D341Med (cell line): ENCODE measurements around the gene DPF3.
"Not testable (repeated sequence)": the region's sequence is repeated elsewhere in the genome, so short reads cannot be mapped to it uniquely, and the experiment has no call there.

Source experiments
- DNase-seq: peaks from one replicate; pipeline ENCODE4 v3.0.0; 2012; ENCODE audit warnings: low spot score

Gene DPF3

DNA sequence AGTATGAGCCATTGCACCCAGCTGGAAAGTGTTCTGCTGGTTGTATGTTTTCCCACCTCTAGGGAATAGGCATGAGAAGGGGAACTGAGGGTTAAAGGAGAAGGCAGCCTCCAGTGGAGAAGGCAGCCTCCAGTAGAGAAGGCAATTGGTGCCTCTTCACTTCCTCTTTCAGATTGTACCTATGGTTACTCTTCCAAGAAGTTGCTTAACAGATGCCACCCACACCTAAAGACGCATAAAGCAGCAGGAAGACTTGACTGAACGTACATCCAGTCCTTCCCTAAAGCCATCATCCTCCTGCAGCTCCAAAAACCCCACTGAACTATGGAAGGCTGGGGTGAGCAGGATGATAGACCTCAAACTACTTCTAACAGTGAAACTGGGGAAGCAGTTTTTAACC lies 13.1 kb downstream of the DPF3 start:
- no peak for DNase-seq

DNA sequence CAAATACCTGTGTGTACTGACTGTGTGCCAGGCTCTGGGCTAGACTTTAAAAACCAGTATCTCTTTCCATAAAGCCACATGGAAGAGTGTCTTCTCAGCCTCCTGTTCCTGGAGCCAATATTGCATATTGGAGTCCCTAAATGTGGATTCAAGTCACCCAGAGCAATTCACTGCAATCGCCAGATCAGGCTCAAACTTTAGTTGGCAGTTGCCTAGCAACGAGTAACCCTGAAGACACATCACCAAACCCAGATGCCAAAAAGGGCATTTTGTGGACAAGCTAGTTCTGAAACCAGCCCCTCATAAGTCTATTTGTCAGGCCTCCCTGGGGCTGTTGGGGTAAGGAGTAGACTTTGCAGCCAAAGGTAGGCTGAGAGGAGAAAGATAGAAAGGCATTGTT lies 13.7 kb downstream of the DPF3 start:
- no peak for DNase-seq

DNA sequence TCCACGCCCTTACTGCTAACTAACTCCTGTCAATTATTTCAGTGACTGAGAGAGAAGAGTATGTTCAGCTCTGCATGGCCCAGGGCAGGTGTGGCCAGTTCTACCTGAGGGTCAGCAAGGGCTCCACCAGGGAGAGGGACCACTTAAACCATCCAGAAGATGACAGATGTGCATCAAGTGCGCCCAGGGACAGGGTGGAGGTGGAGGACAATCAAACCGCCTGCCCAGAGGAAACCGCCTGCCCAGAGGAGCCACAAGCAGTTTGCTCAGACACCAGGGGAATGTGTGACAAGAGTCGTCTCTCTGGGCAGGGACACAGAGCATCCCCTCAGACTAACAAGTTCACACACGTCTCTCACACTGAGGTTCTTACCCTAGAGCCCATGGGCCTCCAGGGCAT lies 14.5 kb downstream of the DPF3 start:
- no peak for DNase-seq

DNA sequence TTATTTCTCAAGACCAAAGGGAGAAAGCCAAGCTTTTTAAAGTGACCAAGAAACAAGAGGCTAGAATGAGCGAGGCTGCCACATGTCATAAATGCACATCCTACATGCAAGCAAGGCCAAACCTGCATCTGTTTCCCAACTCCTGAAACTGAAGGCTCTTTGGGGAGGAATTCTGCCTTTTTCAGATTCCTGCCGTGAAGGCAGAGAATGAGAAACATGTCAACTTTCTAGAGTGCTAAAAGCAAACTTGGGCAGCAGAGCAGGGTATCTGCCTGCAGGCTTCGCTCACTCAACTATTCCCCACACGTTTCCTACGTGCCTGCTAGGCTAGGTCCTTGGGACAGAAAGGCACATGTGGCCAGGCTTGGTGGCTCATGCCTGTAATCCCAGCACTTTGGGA lies 15.2 kb downstream of the DPF3 start:
- no peak for DNase-seq

DNA sequence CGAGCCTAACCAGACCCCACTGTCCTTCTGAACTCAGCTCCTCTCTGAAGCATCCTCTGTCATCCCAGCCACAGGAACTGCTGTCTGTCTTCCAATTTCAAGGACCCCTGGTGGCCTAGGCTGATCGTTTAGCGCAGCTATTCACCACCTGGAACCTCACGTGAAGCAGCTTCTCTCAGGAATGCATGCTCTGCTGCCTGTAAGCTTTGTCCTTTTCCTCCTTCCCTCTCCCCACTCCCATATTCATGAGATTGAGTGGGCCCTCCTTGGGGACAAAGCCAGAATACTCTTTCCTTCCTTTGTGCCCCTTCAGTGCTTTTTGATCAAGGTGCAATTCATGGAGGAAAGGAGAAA lies 17.2 kb downstream of the DPF3 start:
- DNase-seq = no peak

DNA sequence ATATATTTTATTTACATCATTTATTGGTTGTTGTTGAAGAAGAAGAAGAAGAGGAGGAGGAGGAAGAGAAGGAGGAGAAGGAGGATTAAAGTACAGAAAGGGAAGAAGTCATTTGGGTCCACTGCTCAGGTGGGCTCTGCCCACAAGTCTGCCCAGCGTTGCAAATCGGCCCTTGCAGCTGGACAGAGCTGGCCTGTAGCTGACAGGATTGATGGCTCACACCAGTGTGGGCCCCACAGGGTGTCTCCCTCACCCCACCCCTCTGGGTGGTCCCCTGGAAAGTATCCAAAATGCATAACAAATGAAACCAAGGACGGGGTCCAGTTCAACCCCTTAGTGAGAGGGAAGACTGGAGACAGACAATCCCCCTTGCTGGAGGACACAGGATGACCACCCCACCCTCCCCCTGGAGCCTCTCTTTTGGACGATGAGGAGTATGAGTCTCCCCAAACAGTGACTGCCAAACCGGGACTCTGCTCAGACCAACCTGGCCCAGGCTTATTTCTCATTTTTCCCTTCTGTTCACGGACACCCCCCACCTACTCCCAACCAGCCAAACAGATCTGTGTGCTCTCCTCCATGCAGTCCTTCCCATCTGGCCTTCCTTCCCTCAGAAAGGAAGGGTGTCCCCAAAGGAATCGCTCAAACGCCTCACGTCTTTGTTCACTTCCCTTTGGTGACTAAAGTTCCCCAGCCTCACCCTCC lies 17.7 kb downstream of the DPF3 start:
- DNase-seq = no peak

DNA sequence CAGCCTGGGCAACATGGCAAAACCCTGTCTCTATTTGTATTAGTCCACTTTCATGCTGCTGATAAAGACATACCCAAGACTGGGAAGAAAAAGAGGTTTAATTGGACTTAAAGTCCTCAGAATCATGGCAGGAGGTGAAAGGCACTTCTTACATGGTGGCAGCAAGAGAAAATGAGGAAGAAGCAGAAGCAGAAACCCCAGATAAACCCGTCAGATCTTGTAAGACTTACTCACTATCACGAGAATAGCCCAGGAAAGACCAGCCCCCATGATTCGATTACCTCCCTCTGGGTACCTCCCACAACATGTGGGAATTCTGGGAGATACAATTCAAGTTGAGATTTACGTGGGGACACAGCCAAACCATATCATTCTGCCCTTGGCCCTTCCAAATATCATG lies 23.0 kb downstream of the DPF3 start:
- not testable (repeated sequence) for DNase-seq

DNA sequence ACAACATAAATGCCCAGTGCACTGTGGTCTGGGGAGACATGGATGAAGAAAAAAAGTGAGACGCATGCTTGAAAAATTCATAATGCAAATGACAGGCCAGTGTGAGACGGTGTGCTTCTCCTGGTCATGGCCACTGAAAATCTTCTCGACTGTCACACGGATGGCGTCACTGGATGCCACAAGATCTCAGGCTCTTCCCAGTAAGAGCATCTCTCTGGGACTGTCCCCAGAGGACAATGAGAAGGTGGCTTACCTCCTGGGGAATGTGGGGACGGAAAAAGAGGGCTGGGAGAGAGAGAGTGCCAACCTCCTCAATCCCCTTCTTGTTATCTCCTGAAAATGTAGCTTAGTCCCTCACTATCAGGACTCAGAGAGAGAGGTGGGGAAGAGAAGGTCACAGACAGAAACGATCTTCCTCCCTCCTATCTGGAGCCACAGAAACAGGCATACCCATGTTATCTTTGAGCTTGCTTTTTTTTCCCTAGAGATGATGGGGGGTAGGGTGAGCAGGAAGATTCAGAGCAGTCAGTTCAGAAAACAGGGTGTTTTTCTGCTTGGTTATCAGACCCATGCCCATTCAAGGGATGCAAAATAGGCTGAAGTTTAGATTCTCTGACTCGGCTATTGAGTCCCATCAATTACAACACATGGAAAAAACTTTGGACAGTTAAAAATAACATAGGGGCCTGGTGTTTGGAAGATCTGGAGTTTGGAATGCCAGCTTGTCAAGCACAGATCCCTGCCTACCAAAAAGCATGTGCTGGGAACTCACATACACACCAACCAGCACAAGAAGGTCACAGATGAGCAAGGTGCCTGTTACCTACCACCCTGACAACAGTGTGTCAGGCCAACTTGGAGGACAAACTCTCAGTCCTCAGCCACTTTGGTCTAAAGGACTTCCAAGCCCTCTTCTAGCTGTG lies 24.2 kb downstream of the DPF3 start:
- no peak for DNase-seq

DNA sequence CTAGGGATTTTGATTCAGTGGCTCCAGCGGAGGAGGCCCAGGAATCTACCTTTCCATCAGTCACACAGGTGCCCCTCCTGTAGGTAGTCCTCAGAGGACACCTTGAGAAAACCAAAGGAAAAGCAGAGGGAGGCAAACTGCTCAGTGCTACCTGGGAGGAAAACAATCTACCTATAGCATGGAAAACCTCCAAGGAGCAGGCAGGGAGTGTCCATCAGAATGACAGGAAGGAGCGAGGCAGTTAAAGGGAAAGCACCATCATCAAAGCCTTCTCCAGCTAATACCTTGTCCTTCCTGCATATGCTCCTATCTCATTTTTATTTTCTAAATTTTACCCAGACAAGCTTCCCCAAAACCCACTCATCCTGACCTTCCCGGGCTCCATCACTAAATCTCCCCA lies 25.4 kb downstream of the DPF3 start:
- DNase-seq = no peak

DNA sequence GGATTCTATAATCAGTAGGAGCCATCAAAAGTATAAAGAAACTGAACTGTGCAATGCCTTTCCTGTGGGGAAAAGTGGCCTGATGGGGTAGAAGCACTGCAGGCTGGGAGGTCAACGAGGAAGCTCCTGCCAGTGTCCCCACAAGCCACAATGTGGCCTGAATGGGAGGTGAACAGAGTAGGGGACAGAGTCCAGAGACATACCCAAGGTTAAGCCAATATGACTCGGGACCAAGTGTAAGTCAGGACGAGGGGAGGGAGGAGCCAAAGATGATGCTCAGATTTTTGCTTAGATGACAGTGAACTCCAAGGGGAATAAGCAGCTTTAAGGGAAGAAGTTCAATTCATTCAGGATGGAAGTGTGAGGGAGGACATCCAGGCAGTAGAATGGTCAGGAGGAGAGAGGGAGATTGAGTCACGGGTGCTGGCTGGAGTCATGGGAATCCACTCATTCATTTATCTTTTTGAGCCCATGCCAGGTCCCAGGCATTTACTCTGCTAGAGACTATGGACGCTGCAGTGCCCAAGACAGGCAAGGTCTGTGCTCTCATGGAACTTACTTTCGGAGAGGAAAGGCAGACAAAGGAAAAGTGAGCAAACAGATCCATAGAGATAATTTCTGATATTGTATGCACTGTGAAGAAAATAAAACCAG lies 29.1 kb downstream of the DPF3 start:
- no peak for DNase-seq

DNA sequence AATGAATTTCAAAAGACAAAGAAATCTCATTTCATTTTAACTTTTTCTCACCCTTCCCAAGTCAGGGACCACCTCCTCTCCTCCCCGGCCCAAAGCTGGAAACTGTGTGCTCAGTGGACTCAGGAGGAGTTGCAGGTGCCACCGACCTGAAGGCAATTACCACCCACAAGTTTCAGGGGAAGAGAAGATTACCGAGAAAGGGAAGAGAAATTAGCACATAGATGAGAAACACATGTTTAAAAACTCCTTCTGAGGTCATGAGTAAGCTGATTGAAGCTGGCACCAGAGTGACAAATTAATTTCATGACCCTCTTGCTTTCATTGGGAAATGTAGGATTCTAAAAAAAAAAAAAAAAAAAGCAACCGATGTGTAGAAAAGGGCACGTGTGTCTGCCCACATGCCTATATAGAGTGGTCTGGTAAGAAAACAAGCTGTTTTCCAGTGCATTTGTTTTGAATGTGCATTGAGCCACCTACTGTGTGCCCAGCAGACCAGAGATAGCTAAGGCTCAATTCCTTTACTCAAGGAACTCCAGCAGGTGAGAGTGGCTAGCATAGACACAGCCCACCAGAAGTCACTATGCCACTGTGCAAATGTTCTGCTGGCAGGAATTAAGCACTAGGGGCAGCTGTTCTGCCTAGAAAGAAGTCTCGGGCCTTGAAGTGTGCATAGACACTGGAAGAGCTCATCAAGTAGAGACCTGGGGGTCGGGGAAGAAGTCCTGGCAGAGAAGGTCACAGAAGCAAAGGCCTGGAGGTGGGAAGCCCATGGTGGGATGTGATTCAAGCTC lies 30.5 kb downstream of the DPF3 start:
- no peak for DNase-seq

DNA sequence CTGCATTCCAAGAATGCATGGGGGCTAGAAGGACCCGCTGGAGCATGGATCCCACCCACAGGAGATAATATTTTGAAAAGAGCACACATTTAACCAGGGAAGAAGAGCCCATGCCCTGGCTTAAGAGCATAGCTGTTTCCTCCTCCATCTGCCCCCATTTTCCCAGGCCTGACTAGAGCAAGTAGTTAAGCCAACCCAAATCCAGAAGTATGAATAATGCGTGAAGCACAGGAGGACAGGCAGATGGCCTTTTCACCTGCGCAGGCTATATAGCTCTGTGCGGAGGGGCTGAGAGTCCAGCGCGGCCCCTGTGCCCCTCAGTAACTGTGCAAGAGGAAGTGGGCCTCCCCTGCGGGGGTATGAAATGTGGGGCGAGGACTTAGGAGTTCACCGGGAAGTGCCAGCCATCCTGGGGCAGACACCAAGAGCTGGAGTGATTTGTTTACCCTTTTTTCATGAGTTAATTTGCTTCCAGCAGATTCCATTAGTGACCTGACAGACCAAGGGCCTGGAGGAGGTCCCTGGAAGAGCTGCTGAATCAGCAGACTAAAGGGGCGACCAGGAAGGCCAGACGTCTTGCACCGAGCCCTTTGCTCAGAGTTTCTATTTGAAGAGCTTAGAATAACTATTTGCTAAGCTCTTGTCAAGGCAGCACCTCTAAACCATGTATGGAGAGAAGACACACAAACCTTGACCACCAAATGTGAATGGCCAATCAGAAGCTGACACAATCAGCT lies 37.2 kb downstream of the DPF3 start:
- no peak for DNase-seq

DNA sequence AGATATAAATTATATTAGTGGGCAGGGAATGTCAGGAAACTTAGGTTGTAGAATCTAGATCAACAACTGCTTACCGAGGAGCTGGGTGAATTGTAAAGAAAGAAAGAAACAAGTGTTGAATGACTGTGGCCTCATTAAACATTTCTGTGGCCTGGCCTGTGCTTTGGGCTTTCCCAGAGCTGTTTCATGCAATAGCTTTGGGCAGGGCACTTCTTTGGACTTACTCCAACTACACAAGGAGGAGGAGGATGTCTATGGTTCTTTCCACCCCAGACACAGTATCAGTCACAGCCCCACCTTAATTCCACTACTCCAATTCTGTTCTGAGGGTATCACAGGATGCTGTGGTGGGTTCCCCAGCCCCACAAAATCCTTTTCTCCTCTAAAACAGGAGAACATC lies 38.0 kb downstream of the DPF3 start:
- DNase-seq = no peak

DNA sequence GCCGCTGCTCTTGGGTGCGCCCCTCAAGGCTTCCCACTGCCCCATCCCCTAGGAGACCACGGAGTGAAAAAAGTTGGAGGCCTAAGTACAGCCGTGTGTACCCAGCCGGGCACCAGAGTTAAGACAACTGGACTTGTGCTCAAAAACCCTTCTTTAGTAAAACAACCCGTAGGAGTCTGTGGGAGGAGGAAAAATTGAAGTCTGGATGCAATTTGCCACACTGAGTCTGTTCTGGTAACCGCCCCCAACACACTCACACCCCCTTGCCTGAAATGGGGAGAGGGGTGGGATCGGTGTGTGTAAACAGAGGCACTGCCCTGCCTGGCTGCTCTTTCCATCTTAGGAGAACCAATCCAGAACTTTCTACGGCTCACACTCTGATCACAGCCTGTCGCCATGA lies 41.7 kb downstream of the DPF3 start:
- DNase-seq = no peak

DNA sequence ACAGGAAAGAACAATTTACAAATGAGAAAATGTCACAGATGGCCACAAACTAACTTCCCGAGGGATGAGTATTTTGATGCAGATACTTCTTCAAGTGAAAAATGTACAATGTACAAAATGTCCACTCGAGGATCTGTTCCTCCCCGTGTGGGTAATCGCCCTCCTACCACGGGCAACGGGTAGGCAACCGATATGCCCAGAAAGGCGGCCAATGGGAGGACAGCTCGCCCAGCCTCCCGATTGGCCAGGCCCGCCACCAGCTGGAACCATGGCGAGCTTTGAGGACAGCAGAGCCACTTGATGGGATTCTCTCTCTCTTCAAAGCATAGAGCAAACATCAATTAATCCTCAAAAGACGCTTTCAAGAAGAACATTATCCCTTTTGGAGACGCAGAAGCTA lies 42.3 kb downstream of the DPF3 start:
- DNase-seq = no peak

DNA sequence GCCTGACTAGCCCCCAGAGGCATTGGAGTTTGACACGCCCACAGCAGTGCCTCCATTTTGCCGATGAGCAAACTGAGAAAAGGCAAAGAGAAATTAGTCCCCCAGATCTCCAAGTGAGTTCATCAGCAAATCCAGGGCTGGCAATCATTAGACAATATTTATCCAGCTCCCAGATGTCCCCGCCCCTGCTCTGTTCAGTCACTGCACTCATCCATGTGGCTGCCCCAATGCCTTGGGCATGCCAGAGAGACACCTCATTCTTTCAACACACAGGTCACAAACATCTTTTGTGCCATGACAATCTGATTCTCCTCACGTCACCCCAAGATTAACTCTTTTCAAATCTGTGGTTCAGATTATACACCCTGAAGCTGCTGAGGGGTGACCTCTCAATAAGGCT lies 43.5 kb downstream of the DPF3 start:
- DNase-seq = no peak

DNA sequence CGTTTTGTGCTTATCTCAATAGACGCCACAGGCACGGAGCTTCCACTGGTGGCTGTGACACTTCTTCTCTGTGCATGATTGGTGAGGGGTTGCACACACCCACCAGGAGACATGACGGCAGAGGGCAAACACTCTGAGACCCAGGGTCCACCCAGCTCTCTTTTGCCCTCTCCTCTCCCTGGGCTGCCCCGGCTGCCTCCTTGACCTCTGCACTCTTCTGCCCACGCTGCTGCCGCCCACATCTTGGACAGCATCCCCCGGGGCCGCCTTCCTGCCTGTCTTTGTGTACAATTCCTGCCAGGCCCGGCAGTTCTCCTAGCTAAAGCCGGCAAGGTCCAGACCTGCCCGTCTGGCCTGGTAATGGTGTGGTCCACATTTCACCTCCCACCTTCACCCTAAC lies 44.7 kb downstream of the DPF3 start:
- DNase-seq = no peak

DNA sequence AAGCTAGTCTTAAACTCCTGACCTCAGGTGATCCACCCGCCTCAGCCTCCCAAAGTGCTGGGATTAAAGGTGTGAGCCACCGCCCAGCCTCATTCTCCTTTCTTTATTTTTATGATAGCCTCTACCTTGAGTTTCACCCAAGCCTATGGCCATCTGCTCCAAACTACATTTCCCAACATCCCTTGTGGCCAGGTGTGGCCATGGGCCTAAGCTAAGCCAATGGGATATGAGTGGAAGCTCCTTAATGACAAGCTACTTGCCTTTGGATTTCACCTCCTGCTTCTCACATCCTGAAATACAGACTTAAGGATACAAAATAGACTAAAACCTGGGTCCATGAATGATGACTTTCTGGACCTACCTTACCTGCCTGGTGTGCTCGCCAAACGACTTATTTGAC lies 46.2 kb downstream of the DPF3 start:
- no peak for DNase-seq

DNA sequence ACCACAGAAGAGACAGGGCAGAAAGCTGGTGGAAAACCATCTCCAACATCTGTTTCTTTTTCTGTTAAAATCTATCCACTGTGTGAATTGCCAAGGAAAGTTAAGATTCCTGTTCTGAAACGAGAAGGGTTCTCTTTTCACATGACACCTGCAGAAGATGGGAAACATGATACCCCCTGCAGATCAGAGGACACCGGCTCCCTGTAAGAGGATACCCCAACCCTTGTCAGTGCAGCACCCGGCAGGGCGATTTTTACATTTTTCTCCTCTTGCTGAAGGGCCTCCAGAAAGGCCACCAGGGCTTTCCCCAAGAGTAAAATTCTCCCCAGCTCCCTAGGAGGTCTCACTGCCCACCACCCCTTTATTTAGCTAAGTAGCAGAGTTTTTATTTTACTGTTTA lies 48.2 kb downstream of the DPF3 start:
- DNase-seq = no peak

DNA sequence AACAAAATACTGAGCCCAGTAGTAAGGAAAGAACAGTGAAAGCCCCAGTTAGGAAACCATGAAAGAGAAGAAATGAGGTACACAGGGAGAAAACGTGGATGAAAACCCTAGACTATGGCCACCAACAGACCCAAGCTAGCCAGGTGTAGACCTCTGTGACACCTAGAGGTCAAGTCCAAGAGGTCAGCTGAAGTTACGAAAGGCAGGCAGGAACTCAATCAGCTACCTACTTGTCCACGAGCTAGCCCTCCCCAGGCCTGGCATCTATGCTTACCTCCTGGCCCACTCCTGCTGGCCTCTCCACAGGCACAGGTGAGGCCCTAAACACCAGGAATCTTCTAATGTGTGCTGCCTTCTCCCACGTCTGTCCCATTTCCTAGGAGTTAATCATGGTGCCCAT lies 48.7 kb downstream of the DPF3 start:
- DNase-seq = no peak

DNA sequence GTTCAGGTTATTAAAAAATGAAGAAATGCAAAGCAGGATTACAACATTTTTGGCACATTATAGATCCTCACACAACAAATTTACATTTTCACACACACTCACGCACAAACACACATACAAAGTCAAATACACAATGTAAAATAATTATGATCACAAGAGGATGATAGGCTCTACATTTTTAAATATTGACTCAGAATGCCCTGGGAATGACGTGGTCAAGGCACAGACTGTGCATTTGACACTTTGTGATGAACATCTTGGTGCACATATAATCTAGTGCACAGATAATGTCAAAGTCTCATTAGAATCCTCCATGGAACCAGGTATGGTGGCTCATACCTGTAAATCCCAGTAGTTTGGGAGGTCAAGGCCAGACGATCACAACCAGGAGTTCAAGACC lies 49.4 kb downstream of the DPF3 start:
- no peak for DNase-seq
